Activated CD4-positive, alpha-beta T cell treated with anti-CD3 and anti-CD28 coated beads, Interleukin-2, Interleukin-4, amounts not matched to agents 100 ng/mL and 50 ng/mL, durations not matched to agents 16 hours and 8 hours (primary cell): ENCODE measurements around the gene ADGRD1.

Source experiments
- DNase-seq: peaks from one replicate; pipeline ENCODE4 v3.0.0-alpha.2; 2020; ENCODE audit warnings: low spot score

ADGRD1 gene

GRCh38 chr12:131162113-131162512 is 208.4 kb downstream of the ADGRD1 start:
- DNase-seq: no peak

DNA sequence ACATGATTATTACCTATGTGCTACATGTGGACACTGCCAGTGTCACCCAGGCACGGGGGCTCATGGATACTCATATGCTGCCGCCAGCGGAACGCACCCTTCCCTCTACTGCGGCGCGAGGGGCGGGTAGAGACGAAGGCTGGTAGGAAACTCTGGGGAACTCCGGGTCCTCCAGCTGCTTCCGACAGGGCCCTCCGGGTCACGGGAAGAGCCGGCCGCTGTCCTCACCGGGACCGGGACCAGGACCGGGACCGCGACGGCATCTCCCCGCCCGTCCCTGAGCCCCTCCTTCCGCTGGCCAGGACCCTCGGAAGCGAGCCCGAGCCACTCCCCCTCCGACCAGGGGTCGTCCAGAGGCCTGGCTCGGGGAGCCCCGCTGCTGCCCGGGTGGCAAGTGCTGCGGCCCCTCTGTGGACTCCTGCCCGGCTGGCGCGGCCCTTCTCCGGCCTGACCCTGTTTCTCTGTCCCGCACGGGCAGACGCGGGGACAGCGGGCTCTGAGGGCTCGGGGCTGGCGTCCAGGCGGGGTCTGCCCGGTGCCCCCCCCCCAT is 209.6 kb downstream of the ADGRD1 start:
- no peak for DNase-seq

- no peak for DNase-seq
These were observed 210.6 kb downstream of the ADGRD1 start for GRCh38 chr12:131164096-131164872.

- DNase-seq: no peak
These were observed 213.0 kb downstream of the ADGRD1 start for GRCh38 chr12:131166717-131167116.

GRCh38 chr12:131167334-131167733 is 213.6 kb downstream of the ADGRD1 start:
- DNase-seq: no peak

DNA sequence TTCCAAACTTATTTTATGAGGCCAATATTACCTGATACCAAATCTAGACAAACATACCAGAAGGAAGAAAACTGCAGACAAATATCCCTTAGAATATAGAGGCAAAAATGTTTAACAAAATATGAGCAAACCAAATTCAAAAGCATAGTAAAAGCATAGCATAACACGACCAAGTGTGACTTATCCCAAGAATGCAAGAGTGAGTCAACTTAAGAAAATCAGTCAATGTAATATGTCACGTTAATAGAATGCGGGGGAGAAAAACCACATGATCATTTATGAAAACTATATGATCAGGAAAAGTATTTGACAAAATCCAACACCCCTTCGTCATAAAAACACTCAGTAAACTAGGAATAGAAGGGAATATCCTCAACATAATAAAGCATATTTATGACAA is 217.3 kb downstream of the ADGRD1 start:
- no peak for DNase-seq

DNA sequence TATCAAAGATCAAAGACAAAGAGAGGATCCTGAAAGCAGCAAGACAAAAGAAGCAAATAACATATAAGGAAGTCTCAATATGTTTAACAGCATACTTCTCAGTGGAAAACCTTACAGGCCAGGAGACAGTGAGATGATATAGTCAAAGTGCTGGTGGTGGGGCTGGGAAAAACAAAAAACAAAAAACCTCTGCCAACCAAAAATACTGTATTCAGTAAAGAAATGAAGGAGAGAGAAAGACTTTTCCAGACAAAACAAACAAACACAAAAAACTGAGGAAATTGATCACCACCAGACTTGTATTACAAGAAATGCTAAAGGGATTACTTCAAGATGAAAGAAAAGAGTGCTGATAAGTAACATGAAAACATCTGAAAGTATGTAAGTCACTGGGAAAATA is 221.2 kb downstream of the ADGRD1 start:
- no peak for DNase-seq

GRCh38 chr12:131176266-131176665 is 222.6 kb downstream of the ADGRD1 start:
- no peak for DNase-seq

GRCh38 chr12:131176926-131177325 is 223.2 kb downstream of the ADGRD1 start:
- no peak for DNase-seq

DNA sequence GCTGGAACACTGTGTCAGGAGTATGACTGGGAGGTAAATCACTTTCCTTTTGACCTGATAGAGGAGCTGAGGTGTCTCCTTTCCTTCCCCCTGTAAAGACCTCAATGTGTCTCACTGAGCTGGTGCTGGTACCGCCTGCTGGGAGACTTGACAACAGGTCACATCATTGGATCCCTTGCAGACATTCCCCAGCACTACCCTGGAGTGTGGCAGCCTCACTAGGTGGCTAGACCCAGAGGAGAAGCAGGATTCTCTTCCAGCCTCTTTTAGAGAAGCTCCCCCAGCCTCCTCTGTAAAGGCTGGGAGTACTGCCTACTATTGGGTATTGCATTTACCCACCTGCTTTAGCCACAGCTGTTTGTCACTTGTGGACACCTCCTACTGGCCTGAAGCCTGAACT is 223.9 kb downstream of the ADGRD1 start:
- DNase-seq: no peak

DNA sequence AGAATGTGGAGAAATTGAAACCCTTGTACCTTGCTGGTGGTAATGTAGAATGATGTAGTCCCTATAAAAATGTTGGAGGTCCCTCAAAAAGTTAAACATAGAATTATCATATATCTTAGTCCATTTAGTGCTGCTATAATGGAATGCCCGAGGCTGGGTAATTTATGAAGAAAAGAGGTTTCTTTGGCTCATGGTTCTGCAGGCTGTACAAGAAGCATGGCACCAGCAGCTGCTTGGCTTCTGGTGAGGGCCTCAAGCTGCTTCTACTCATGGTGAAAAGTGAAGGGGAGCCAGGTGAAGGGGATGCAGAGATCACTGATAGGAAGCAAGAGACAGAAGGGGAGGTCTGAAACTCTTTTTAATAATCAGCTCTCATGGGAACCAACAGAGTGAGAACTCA is 233.9 kb downstream of the ADGRD1 start:
- no peak for DNase-seq

DNA sequence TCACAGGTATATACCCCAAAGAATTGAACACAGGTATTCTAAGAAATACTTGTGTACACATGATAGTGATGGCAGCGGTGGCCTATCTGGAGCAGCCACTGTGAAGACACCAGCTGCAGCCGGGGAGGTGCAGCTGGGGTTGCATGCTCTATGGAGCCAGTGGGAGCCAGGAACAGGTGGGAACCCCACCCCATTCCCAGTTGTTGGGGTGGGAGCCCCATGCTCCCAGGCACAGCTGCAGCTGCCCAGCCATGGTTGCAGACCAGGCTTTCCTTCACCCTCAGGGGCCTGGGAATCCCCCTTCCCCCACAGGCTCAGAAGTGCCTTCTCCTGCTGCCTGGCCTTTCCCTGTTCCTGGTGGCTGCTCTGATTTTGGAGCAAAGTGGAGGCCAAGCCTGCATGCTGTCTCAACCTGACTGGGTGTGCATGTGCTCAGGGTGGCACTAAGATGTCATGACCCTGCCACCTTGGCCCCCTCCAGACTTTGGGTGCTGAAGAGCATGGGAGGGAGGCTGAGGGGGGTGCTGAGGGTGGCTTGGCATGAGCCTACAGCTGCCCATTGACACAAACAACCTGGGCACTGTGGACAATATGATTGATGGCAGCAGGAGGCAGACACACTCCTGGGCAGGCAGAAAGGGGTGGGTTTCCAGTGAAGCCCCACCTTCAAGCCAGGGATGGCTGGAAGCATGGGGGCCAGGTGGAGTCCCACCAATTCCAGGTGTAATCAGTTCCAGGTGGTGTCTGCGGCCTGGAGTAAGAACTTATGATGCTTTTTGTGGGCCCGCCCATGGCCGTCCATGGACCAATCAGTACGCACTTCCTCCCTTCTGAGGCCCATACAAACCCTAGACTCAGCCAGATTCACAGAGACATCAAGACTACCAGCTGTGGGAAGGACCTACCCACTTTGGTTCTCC is 234.7 kb downstream of the ADGRD1 start:
- no peak for DNase-seq

DNA sequence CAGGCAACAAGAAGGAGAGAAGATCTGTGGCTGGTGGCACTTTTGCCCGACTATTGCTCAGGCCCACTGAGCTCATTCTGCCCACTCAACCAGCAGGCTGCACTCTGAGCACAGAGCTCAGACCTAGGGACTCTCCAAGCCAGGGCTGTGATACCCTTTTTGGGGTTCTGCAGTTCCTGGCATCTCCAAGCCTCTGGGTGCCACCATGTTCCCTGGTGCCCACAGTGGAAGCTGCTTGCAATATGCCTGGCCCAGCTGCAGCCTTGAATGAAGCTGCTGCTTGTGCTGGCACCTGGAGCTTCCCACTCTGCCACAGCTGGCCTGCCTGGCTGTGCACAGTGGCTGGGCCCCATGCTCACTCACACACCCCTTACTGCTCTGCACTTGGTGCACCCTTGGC is 236.1 kb downstream of the ADGRD1 start:
- DNase-seq: no peak

- DNase-seq: no peak
These were observed 237.3 kb downstream of the ADGRD1 start for GRCh38 chr12:131190965-131191364.
